Endometrium (tissue), 2 donors: ENCODE measurements around the gene NFIC.

Experiments used
- FAIRE-seq: peaks from 2 replicates; lab custom pipeline; 2012; peaks lifted over from hg19 to GRCh38; lab: Jason Lieb, UNC
- donor health status: control.
- donor health status: control.

The NFIC gene

GRCh38 chr19:3359015-3359918 is 7.1 kb upstream of the NFIC start:
- FAIRE-seq, result no peak

GRCh38 chr19:3359919-3360420 is 6.4 kb upstream of the NFIC start:
- FAIRE-seq, result no peak

- FAIRE-seq, result no peak
These were observed 5.7 kb upstream of the NFIC start for GRCh38 chr19:3360421-3361383.

- no peak for FAIRE-seq
These were observed 4.8 kb upstream of the NFIC start for GRCh38 chr19:3361384-3362216.

GRCh38 chr19:3362217-3362906 is 4.0 kb upstream of the NFIC start:
- FAIRE-seq, result no peak

- FAIRE-seq, result no peak
These were observed 2.4 kb upstream of the NFIC start for GRCh38 chr19:3363841-3364500.

GRCh38 chr19:3364501-3364858 is 1.9 kb upstream of the NFIC start:
- FAIRE-seq, result no peak

GRCh38 chr19:3365093-3365835 is 1.1 kb upstream of the NFIC start:
- no peak for FAIRE-seq

GRCh38 chr19:3366753-3367627 is 607 bp downstream of the NFIC start:
- FAIRE-seq, result no peak

- FAIRE-seq, result no peak
These were observed 1.5 kb downstream of the NFIC start for GRCh38 chr19:3367628-3368440.

GRCh38 chr19:3368441-3368795 is 2.0 kb downstream of the NFIC start:
- no peak for FAIRE-seq

- no peak for FAIRE-seq
These were observed 2.5 kb downstream of the NFIC start for GRCh38 chr19:3368848-3369336.

GRCh38 chr19:3369337-3370213 is 3.2 kb downstream of the NFIC start:
- no peak for FAIRE-seq

GRCh38 chr19:3370214-3370720 is 3.9 kb downstream of the NFIC start:
- FAIRE-seq, result no peak

GRCh38 chr19:3370728-3371591 is 4.6 kb downstream of the NFIC start:
- FAIRE-seq, result no peak

GRCh38 chr19:3372413-3372812 is 6.0 kb downstream of the NFIC start:
- FAIRE-seq, result no peak
